Stimulated activated CD8-positive, alpha-beta memory T cell treated with anti-CD3 and anti-CD28 coated beads, Interleukin-7, amount 100 ng/mL, for 24 hours (primary cell): ENCODE results near the gene ARHGEF26.

Experiments
- DNase-seq: peaks from one replicate; pipeline ENCODE4 v3.0.0-alpha.2; 2020; ENCODE audit warnings: low read depth

The ARHGEF26 gene

GRCh38 chr3:154156530-154156929 is 35.3 kb downstream of the ARHGEF26 start:
- DNase-seq, result no peak

- no peak for DNase-seq
These were observed 40.6 kb downstream of the ARHGEF26 start for GRCh38 chr3:154161806-154162205.

- no peak for DNase-seq
These were observed 43.2 kb downstream of the ARHGEF26 start for GRCh38 chr3:154164387-154164786.

- no peak for DNase-seq
These were observed 48.0 kb downstream of the ARHGEF26 start for GRCh38 chr3:154168998-154169795.

GRCh38 chr3:154169796-154170110 is 48.6 kb downstream of the ARHGEF26 start:
- no peak for DNase-seq

- DNase-seq, result no peak
These were observed 49.1 kb downstream of the ARHGEF26 start for GRCh38 chr3:154170300-154170699.

- DNase-seq, result no peak
These were observed 53.9 kb downstream of the ARHGEF26 start for GRCh38 chr3:154175041-154175440.

- DNase-seq, result no peak
These were observed 54.8 kb downstream of the ARHGEF26 start for GRCh38 chr3:154176036-154176435.

- no peak for DNase-seq
These were observed 56.2 kb downstream of the ARHGEF26 start for GRCh38 chr3:154177406-154177805.

GRCh38 chr3:154178172-154178571 is 57.0 kb downstream of the ARHGEF26 start:
- DNase-seq, result no peak

- no peak for DNase-seq
These were observed 59.9 kb downstream of the ARHGEF26 start for GRCh38 chr3:154180836-154181691.

GRCh38 chr3:154182322-154182922 is 61.2 kb downstream of the ARHGEF26 start:
- no peak for DNase-seq

- no peak for DNase-seq
These were observed 61.8 kb downstream of the ARHGEF26 start for GRCh38 chr3:154182975-154183374.

GRCh38 chr3:154184582-154184981 is 63.4 kb downstream of the ARHGEF26 start:
- no peak for DNase-seq

GRCh38 chr3:154188437-154188836 is 67.2 kb downstream of the ARHGEF26 start:
- no peak for DNase-seq

GRCh38 chr3:154188846-154189245 is 67.7 kb downstream of the ARHGEF26 start:
- DNase-seq, result no peak

- no peak for DNase-seq
These were observed 70.3 kb downstream of the ARHGEF26 start for GRCh38 chr3:154191520-154191919.

- no peak for DNase-seq
These were observed 71.0 kb downstream of the ARHGEF26 start for GRCh38 chr3:154192225-154192624.

- no peak for DNase-seq
These were observed 71.9 kb downstream of the ARHGEF26 start for GRCh38 chr3:154193000-154193615.

- DNase-seq, result no peak
These were observed 73.7 kb downstream of the ARHGEF26 start for GRCh38 chr3:154194877-154195276.

GRCh38 chr3:154195620-154196356 is 74.6 kb downstream of the ARHGEF26 start:
- DNase-seq, result no peak

GRCh38 chr3:154197751-154198150 is 76.6 kb downstream of the ARHGEF26 start:
- DNase-seq, result no peak
